Loucy (cell line): ENCODE results near the gene MLIP.

Source experiments
- CTCF ChIP-seq: fragments of 200-600 bp; sonication (generic); conservative IDR thresholded peaks from 2 replicates; pipeline ENCODE4 v1.5.1; 2014; ENCODE audit warnings: mild to moderate bottlenecking, antibody characterized with exemption, low read length
- EZH2phosphoT487 ChIP-seq: fragments of 200-600 bp; IDR thresholded peaks from 2 replicates; pipeline ENCODE4 v1.6.1; 2018; ENCODE audit warnings: antibody characterized with exemption, mild to moderate bottlenecking, moderate library complexity, borderline replicate concordance

GRCh38 chr6:54156650-54157250 is 45.5 kb downstream of the MLIP start:
- no peak for TF ChIP-seq CTCF
- TF ChIP-seq EZH2phosphoT487: no peak
